AG20443 (cell line): ENCODE measurements around the gene USP20.

ENCODE experiments used
- DNase-seq: peaks from one replicate; pipeline ENCODE4 v3.0.0; 2012; ENCODE audit warnings: low spot score, mixed read lengths

USP20 gene

DNA sequence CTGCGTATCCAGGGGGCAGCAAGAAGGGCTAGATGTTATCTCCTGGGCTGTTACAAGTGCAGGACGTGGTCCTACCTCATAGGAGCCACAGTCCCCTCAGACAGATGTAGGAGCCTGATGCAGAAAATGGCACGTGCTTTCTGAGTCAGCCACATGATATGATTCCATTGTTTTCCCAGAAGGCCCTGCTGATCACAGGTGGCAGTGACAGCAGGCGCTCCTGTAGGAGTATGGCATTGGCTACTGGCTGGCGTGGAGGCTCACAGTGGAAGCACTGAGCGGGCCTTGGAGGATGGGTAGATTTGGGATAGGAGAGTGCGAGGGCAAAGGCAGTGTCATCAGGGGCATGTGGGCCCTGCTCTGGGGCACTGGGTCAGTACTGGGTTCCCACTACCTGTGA lies 21.9 kb downstream of the USP20 start:
- DNase-seq = no peak

DNA sequence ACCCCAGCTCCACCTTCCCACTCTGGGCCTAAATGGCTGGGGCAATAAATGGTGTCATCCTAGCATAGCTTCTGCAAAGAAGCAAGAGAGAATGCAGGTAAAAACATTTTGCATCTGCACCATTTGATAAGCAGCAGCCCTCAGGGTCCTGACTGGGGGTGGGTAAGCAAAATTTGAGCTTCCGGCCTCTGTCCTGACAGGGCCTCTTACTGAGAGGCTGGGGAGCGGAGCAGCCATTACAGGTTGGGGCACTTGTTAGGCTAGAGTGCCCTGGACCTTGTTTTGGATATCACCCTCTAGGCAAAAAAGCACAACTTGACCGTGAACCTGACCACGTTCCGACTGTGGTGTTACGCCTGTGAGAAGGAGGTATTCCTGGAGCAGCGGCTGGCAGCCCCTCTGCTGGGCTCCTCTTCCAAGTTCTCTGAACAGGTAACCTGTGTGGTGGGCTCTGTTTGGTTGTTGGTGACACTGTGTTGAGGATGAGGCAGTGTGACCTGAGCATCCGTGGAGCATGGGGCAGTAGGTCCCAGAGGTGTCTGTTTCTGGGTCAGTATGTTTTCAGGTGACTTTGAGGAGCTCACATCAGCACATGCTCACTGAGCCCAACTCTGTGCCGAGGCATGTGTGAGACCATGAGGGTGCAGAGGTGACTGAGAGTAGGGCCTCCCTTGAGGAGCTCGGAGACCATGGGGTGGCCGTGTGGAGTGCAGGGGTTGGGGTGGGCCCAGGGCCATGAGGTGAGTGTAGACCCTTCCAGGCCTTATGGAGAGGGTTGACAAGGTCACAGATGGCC lies 23.1 kb downstream of the USP20 start:
- no peak for DNase-seq

DNA sequence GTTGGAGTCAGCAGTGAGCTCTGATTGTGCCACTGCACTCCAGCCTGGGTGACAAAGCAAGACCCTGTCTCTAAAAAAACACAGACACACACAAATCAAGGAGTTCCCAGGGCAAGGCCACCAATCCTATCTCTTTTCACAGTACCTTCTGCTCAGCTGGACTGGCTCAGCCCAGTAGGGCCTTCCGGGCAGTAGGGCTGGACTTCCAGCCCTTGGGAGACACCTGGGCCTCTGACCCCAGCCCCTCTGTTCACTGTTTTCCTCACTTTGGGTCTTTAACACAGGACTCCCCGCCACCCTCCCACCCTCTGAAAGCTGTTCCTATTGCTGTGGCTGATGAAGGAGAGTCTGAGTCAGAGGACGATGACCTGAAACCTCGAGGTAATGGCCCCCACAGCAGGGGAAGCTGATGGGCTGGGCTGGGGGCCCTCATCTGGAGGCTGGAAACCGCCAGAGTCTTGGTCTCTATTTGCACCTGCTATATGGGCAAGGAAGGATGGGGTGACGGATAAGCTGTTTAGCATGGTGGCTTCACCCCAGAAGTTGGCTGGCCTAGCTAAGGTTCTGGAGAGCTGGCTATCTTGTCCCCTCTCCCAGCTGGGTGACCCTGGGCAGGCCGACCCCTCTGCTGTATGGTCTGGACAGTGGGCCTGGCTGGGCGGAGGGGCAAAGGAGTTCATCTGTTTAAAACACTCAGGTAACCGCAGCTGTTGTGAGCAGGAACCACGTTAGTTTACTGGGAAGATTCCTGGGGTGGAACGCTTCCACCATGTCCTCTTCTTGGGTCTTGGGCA lies 25.6 kb downstream of the USP20 start:
- no peak for DNase-seq

DNA sequence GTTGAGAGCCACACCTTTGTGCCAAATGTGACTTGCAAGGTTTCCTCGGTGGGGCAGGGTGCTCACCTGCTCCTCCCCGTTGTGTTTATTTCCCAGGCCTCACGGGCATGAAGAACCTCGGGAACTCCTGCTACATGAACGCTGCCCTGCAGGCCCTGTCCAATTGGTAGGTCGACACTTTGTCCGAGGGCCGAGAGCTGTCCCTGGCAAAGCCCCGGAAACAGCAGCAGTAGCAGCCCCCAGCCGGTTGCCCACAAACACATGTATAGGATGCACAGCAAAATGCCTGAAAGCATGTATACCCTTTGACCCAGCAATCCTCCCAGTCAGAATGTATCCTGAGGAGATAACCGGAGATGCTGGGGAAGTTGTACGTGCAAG lies 26.2 kb downstream of the USP20 start:
- DNase-seq = no peak

DNA sequence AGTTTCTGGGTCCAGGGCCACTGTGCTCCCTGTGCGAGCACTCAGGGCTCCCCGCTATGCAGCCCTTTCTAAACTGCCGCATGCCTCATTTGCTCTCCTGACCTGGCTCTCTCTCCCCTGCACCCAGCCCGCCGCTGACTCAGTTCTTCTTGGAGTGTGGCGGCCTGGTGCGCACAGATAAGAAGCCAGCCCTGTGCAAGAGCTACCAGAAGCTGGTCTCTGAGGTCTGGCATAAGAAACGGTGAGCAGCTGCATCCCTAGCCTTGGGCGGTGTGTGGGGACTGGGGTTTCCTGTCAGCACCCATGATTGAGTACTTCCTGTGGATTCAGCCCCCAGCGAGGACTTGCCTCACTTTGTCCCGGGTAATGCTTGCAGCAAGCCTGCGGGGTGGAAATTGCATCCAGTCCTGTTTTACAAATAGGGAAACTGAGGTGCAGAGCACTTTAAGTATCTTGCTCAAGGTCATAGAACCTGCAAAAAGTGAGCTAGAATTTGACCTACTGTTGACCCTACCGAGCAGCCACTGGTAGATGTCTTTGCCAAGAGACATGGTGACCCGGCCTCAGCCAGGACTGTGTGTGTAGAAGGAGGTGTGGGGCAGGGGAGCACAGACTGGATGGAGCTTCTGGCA lies 27.9 kb downstream of the USP20 start:
- DNase-seq = no peak

DNA sequence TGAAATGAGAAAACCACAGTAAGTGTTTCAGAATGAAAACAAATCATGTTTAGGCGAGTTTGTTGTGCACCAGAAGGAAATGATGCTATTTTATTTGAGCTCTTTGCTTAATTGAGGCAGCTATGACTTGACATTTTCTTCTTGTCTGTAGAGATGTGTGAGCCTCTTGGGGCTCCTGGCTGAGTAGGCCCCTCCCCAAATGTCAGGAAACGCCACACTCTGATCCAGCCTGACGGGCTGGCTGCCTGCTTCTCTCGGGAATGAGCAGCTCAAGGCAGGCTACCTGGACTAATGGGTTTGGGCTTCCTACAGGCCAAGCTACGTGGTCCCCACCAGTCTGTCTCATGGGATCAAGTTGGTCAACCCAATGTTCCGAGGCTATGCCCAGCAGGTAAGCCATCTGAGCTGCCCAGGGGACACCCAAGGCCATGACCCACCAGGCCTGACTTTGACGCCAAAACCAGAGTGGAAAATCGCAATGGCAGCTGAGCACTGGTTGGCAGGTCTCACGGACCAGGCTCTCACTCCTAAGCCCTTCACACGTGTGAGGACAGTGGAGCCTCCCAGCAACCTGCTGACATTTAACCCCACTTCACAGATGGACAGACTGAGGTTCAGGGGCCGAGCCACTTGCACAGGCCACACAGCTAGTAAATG lies 29.9 kb downstream of the USP20 start:
- no peak for DNase-seq

DNA sequence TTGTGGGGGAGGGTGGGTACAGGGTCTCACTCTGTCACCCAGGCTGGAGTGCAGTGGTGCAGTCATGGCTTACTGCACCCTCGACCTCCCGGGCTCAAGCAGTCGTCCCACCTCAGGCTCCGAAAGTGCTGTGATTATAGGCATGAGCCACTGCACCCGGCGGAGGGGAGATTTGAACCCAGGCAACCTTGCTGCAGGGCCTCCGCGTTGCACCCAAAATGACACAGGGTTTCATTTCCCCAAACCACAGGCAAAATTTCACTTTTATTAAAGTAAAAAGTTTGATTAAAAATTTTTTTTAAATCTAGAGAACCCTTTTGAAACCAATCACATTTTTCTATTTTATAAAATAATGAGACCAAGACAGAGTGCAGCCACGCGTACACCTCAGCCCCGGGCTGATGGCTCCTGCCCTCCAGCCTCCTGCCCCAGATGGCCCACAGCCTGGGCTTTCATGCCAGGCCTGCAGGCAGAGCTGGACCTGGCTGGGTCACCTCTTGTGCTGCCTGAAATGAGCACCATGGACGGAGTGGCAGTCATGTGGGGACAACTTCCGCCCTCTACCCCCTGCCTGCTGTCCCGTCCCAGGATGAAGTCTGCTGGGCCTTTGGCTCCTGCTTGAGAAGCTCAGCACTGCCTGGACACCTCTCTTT lies 30.5 kb downstream of the USP20 start:
- DNase-seq = no peak

DNA sequence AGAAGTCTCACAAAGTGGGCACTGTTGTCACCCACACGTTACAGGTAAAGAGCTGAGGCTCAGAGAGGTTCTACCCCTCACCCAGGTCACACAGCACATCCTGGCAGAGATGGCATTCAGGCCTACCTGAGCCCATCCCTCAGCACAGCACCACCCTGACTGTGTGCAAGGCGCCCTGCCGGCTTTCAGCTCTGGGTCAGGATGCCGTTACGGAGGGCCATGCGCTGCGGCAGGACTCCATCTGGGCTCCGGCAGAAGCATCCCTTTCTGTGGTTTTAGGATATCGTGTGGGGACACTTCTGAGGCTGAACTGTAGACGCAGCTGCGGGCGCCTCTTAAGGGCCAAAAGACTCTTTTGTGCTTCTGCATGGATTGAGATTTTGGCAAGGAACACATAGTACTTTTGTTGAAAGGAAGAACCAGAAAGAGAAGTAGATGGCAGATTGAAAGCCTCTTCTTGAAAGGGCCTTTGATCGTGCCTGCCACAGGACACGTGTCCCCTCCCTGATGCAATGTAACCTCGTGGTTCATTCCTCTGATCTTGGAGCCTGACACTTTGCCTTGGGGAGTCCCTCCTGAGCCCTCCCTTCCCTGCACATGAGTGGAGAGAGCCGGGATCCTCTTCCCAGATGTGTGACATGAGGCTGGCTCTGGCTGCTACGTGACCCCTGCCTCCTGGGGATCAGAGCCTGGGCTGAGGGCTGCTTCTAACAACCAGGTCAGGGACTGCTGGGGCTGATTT lies 31.3 kb downstream of the USP20 start:
- DNase-seq = no peak

DNA sequence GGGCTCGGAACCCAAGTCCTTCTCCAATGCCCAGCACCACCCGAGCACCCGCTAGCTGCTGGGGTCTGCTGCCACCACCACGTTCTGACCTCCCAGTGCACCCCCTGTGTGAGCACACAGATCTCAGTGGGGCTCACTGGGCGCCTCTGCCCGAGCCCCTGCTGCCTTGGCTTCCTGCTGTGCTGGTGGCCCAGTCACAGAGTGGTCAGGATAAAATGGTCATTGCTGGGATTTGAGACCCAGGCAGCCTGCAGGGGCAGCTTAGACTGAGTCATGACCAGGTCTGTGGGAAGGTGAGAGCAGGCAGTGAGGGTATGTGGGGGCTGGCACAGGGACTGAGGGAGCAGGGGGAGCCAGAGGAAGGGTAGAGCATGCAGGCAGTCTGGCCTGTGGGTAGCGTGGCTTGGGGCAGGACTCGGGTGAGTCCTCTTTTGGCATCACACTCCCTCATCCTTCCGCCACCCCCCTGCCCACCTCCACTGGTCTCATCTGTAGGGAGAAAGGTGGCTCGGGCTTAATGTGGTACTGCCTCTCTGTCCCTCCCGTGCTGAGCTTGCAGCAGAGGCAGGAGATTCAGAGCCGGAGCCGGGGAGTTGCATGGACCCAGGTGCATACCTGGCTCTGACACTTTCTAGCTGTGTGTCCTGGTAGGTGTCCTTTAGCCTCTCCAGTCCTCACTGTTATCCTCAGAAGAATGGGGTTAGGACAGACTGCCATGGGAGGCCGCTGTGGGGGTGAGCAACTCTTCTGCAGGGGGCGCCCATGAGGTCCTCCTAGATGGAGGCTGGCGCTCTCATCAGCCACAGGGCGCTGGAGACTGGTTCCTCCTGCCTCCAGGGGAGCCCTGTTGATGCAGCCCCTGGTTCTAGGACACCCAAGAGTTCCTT lies 32.1 kb downstream of the USP20 start:
- no peak for DNase-seq

DNA sequence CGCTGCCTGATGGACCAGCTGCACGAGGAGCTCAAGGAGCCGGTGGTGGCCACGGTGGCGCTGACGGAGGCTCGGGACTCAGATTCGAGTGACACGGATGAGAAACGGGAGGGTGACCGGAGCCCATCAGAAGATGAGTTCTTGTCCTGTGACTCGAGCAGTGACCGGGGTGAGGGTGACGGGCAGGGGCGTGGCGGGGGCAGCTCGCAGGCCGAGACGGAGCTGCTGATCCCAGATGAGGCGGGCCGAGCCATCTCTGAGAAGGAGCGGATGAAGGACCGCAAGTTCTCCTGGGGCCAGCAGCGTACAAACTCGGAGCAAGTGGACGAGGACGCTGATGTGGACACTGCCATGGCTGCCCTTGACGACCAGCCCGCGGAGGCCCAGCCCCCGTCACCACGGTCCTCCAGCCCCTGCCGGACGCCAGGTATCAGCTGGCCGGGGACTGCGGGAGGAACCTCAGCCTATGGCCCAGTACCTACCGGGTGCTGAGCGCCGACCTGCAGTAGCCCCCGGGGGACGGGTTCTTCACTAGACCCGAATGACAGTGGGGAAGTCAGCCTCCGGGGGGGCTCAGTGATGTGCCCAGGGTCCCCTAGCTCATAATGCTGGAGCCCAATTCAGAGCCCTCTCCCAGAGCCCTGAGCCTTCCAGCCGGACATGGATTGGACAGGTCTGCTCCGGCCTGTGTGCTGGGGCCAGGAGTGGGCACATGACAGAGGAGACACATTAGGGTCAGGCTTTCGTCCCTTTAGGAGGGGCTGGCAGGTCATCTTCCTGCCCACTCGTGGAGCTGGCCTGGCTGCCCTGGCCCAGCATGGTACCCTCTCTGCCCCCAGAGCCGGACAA lies 33.0 kb downstream of the USP20 start:
- DNase-seq = no peak

DNA sequence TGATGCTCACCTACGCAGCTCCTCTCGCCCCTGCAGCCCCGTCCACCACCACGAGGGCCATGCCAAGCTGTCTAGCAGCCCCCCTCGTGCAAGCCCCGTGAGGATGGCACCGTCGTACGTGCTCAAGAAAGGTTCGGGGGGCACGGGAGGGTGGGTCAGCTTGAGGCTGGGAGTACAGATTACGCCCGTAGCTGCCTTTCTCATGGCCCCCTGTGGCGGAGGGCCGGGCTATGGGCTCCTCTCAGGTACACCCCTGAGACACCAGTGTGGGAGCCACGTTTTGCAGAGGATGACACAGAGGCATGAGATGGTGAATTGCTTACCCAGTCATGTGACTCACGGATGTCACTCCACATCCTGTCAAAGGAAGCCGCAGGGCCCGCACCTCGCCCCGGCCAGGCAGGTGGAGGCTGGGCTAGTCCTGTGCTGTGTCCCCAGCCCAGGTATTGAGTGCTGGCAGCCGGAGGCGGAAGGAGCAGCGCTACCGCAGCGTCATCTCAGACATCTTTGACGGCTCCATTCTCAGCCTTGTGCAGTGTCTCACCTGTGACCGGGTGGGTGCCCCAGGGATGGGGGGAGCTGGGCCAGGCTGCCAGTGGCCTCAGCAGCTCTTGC lies 33.7 kb downstream of the USP20 start:
- DNase-seq = no peak

DNA sequence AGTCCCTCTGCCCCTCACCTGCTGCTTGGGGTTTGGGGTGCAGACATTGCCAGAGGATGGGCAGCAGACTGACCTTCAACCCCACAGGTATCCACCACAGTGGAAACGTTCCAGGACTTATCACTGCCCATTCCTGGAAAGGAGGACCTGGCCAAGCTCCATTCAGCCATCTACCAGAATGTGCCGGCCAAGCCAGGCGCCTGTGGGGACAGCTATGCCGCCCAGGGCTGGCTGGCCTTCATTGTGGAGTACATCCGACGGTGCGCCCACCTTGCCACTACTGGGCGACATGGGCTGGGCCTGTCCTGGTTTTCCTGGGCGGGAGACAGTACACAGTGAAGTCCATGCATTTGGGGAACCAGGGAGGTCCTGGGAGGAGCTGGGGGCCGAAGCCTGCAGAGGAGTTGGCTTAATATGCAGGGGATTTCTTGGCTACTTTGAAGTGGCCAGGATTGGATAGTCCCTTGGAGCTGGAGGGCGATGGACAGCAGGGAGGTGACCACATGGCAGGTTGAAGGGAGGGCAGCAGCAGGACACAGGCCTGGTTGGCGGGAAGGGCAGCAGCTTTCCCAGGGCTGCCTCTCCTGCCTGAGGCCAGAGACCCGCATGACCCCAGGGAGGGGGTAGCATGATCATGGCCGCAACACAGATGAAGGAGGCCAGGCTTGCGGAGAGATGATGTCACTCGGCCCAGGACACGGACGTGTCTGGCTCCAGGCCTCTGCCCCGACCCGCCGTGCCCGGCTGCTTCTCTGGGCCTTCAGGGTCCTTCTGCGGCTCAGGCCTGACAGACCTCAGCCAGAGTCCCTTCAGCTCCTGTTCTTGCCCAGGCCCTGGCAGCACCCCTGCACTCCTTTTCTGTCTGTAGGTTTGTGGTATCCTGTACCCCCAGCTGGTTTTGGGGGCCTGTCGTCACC lies 34.6 kb downstream of the USP20 start:
- no peak for DNase-seq

DNA sequence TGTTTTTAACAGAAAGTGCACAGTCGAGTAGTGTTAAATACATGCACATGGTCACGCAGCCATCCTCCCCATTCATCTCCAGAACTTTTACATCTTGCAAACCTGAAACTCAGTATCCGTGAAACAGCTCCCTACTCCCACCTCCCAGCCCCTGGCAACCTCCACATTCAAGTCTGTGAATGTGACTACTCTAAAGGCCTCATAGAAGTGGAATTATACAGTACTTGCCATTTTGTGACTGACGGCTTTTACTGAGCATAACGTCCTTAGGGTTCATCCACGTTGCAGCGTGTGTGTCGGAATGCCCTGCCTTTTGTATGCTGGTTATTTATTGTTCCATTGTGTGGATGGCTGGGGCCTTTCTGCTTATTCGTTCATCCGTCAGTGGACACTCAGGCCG lies 35.8 kb downstream of the USP20 start:
- DNase-seq = no peak

DNA sequence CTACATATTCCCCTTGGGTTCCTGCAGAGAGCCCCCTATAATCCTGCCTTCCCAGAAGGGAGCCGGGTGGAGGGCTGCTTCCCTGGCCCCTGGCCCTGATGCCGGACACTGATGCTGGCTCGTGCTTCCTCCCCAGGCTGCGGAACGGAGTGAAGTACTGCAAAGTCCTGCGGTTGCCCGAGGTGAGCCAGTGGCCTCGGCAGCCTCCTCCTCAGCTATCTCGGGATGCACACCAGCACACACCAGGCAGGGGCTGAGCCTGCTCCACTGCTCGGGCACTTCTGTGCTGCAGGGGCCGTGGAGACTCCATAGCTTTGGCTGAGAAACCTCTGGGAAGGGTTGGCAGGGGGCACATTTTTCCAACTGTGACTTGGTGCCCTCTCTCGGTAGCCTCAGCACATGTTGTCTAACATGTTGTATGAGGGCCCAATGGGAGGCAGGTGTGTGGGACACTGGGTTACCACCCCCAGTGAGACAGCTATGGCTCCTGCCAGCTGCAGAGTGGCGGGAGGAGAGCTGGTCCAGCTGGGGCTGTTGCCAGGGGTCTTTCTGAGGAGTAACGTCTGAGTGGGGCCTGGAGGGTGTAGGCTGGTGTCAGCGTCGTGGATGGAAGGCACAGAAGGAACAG lies 38.4 kb downstream of the USP20 start:
- DNase-seq = no peak

DNA sequence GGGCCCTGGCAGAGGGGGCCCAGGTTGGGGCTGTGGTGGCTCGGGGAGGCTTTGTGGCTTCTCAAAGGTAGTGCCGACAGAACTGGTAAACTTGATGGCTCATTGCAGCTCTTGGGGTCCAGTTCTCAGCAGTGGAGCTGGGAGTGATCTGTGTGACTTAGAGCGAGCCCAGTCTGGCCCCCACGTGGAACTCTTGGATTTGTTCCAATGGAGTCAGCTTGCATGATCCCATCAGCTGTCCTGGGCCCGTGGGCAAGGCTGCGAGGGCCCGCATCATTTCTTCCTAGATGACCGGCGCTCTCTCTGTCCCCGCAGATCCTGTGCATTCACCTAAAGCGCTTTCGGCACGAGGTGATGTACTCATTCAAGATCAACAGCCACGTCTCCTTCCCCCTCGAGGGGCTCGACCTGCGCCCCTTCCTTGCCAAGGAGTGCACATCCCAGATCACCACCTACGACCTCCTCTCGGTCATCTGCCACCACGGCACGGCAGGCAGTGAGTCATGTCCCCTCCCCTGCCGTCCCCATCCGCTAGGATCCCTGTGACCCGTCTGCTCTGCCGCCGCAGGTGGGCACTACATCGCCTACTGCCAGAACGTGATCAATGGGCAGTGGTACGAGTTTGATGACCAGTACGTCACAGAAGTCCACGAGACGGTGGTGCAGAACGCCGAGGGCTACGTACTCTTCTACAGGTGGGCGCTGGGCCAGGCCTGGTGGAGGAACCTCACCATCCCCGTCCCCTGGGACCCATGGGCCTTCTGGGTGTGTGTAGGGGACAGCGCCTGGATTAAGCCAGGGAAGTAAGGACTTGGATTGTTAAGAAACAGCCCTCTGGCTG lies 39.2 kb downstream of the USP20 start:
- DNase-seq = no peak

DNA sequence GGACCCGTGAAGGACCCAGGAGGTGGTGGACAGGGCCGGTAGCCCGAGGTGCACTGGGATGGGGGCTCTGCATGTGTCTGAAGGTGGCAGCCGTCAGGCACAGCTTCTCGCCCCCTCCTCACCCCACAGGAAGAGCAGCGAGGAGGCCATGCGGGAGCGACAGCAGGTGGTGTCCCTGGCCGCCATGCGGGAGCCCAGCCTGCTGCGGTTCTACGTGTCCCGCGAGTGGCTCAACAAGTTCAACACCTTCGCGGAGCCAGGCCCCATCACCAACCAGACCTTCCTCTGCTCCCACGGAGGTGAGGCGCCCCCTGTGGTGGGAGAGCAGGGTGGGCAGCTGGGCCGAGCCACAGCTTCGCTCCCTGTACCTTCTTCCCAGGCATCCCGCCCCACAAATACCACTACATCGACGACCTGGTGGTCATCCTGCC lies 39.9 kb downstream of the USP20 start:
- DNase-seq = no peak
